Measurements from ENCODE around the gene CRYL1. TPM values are rescaled to one million over a fixed set of nuclear protein-coding genes. Genes with fewer than 3 reads are reported as not detected.

The CRYL1 gene
- total and polyA plus RNA-seq, 2 of the 13 experiments (the other 11 are each of a cell fraction or from before 2014, with no cell fraction given) = 57.2 to 115 TPM

DNA sequence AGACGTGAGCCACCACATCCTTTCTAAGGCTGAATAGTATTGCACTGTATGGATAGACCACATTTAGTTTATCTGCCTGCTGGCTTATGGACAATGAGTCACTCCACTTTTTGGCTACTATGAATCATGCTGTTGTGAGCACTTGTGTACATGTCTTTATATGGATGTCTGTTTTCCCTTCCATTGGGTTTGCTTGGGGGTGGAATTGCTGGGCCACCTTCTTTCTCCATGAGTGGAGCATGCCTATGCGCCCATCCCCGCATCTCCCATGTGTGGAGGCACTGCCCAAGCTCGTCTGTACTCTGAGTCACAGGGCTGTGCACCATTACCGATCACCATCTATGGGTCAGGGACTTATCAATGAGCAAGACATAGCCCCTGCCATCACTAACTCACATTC is 166.3 kb downstream of the CRYL1 start:
- DNase-seq (ENCODE audit: low spot score) = peak; percentile 32

More for the DNA sequence above, 166.3 kb downstream of the CRYL1 start:
- Histone ChIP-seq H3K4me3 (replicated peaks in 1 of 3; ENCODE audit: insufficient read depth in 1 of 3, low read depth in 2 of 3, low read length in 3 of 3) (no peak overlapping the region), H3K27me3 (ENCODE audit: control insufficient read depth in 1 of 2, insufficient read depth in 2 of 2, low read length in 2 of 2) (no peaks in the 10 kb centered on the region; a peak in 2 of 5 replicates), H4K20me1 (ENCODE audit: insufficient read depth, low read length) (no peaks in the 10 kb centered on the region), H3K27ac (ENCODE audit: extremely low read length, insufficient read depth, low read length) (no peak overlapping the region), H3K4me1 (ENCODE audit: insufficient read depth, low read length) (peaks cover 17% of the 10 kb centered on the region), H3K4me2 (ENCODE audit: low read depth, low read length) (no peak overlapping the region), H3K79me2 (ENCODE audit: insufficient read depth, low read length) (no peaks in the 10 kb centered on the region), H2AFZ (ENCODE audit: low read length) (no peak overlapping the region), H3K9ac (ENCODE audit: insufficient read depth, low read depth, low read length) (no peak overlapping the region), H3K36me3 (replicated peaks in 1 of 2; ENCODE audit: control insufficient read depth in 1 of 2, insufficient read depth in 2 of 2, low read length in 2 of 2) (no peaks in the 10 kb centered on the region), H3K9me3 (ENCODE audit: low read length) (no peaks in the 10 kb centered on the region)
- intact Hi-C loops (cut with micrococcal nuclease; ENCODE audit: unreplicated experiment) = no loop called here
- TF ChIP-seq, protein P1, sequence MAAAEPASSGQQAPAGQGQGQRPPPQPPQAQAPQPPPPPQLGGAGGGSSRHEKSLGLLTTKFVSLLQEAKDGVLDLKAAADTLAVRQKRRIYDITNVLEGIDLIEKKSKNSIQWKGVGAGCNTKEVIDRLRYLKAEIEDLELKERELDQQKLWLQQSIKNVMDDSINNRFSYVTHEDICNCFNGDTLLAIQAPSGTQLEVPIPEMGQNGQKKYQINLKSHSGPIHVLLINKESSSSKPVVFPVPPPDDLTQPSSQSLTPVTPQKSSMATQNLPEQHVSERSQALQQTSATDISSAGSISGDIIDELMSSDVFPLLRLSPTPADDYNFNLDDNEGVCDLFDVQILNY (CRISPR knock-in tag; conservative IDR thresholded peaks at IDR 0.05) = no peak
- TF ChIP-seq FOSL2 (CRISPR knock-in tag; IDR thresholded peaks at IDR 0.05) = 0 out of 2 replicates have a peak, but pooled peaks have one; percentile 32
- no peak for TF ChIP-seq SP5 (CRISPR knock-in tag; IDR thresholded peaks at IDR 0.05; ENCODE audit: borderline replicate concordance, low read depth)
- TF ChIP-seq, protein P2, sequence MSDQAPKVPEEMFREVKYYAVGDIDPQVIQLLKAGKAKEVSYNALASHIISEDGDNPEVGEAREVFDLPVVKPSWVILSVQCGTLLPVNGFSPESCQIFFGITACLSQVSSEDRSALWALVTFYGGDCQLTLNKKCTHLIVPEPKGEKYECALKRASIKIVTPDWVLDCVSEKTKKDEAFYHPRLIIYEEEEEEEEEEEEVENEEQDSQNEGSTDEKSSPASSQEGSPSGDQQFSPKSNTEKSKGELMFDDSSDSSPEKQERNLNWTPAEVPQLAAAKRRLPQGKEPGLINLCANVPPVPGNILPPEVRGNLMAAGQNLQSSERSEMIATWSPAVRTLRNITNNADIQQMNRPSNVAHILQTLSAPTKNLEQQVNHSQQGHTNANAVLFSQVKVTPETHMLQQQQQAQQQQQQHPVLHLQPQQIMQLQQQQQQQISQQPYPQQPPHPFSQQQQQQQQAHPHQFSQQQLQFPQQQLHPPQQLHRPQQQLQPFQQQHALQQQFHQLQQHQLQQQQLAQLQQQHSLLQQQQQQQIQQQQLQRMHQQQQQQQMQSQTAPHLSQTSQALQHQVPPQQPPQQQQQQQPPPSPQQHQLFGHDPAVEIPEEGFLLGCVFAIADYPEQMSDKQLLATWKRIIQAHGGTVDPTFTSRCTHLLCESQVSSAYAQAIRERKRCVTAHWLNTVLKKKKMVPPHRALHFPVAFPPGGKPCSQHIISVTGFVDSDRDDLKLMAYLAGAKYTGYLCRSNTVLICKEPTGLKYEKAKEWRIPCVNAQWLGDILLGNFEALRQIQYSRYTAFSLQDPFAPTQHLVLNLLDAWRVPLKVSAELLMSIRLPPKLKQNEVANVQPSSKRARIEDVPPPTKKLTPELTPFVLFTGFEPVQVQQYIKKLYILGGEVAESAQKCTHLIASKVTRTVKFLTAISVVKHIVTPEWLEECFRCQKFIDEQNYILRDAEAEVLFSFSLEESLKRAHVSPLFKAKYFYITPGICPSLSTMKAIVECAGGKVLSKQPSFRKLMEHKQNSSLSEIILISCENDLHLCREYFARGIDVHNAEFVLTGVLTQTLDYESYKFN (CRISPR knock-in tag; conservative IDR thresholded peaks at IDR 0.05) = no peak
- no peak for TF ChIP-seq DR1 (CRISPR knock-in tag; IDR thresholded peaks at IDR 0.05)
- TF ChIP-seq POGZ (CRISPR knock-in tag; IDR thresholded peaks at IDR 0.05) = no peak
- TF ChIP-seq ZNF605 (CRISPR knock-in tag; IDR thresholded peaks at IDR 0.05) = no peak
- ATAC-seq = peak; percentile 20; the same call in 1 of the 3 replicates
- POLR2A ChIA-PET = no interaction called here
- in situ Hi-C loops (cut with HindIII; ENCODE audit: extremely low pct_ligation_motif_present, low pct_unique_long_range_greater_than_20kb) = no loop called here
- no TSS peak for BruUV-seq (replicated peaks)
- FAIRE-seq = no peak
- CTCF ChIA-PET (ENCODE audit: low intra/inter-chr PET ratio, low total read pairs) = no interaction called here
- 47% methylated on average over 5 of the region's 5 CpGs for WGBS (ENCODE audit: low lambda C conversion rate)

Data from HepG2 (cell line).